ENCODE data around the gene CCT3. TPM values are rescaled to one million over a fixed set of nuclear protein-coding genes. Genes with fewer than 3 reads are reported as not detected.
A peak's percentile ranks its signal among the peaks of the same experiment; 100 is the strongest.

CCT3 gene
- total RNA-seq, 1 donor from 2014 or later, result 301 TPM

DNA sequence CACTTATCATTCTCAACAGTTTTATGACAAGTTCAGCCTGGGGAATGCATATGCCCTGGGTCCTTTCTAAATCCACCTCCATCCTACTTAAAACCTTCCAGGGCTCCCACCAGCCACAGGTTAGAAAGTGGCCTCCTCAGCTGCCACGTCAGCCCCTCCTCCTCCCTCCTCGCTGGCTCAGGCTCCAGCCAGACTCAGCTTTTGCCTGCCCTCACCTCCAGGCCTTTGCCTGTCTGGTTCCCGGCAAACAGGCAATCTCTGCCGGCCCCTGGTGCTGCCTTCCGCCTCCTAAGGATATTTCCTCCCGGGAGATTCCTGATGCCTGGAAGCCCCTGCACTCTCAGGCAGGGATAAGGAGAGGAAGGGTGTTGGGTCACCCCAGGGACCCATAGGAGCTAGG lies 40.5 kb upstream of the CCT3 start:
- H3K4me1 Mint-ChIP-seq (ENCODE audit: unreplicated experiment), result no peaks in the 10 kb centered on the region
- no peak for DNase-seq (ENCODE audit: extremely low spot score, unreplicated experiment)
- TF ChIP-seq, protein P1, sequence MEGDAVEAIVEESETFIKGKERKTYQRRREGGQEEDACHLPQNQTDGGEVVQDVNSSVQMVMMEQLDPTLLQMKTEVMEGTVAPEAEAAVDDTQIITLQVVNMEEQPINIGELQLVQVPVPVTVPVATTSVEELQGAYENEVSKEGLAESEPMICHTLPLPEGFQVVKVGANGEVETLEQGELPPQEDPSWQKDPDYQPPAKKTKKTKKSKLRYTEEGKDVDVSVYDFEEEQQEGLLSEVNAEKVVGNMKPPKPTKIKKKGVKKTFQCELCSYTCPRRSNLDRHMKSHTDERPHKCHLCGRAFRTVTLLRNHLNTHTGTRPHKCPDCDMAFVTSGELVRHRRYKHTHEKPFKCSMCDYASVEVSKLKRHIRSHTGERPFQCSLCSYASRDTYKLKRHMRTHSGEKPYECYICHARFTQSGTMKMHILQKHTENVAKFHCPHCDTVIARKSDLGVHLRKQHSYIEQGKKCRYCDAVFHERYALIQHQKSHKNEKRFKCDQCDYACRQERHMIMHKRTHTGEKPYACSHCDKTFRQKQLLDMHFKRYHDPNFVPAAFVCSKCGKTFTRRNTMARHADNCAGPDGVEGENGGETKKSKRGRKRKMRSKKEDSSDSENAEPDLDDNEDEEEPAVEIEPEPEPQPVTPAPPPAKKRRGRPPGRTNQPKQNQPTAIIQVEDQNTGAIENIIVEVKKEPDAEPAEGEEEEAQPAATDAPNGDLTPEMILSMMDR (conservative IDR thresholded peaks at IDR 0.05), result no peak

DNA sequence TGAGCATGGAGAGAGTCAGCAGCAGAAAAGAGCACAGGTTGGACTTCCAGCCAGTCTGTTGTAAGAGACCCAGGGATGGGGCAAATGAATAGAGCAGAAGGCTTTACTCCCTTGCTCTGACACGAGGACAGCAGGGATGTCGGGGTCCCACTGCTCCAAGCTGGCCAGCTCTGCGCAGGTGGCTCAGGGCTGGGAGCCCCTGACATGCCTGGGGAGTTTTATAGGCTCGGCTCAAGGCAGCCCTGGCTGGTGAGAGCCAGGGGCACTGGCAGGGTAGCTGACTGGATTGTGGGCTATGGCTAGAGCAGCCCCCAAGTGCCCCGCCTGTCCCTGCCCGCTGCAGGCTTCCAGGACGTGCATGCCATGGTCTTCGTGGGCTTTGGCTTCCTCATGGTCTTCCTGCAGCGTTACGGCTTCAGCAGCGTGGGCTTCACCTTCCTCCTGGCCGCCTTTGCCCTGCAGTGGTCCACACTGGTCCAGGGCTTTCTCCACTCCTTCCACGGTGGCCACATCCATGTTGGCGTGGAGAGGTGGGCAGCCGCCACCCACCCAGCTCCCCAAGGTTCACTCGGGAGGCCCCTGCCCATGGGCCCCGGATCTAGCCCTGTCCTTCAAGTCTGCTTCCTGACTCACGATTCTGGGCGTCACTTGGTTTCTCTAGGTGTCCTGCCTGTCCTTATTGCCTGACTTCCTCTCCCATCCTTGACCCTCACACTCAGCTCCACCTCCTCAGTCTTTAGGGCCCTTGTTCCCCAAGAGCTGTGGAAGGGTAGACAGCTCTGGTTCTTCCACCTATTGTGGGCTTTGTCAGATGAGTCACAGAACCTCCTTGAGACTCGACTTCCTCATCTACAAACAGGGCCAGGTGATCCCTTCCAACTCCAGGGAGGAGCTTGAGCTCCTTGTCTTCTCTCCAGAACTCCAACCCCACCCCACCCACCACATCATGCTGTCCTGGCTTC lies 39.1 kb upstream of the CCT3 start:
- H3K4me3 Mint-ChIP-seq, result no peak overlapping the region
- no peak for DNase-seq (ENCODE audit: extremely low spot score, unreplicated experiment)
- H3K27me3 Mint-ChIP-seq, result peaks cover 34% of the 10 kb centered on the region
- no peak overlapping the region for H3K27ac Mint-ChIP-seq
- TF ChIP-seq, protein P1 (conservative IDR thresholded peaks at IDR 0.05), result no peak
- no peaks in the 10 kb centered on the region for H3K4me1 Mint-ChIP-seq (ENCODE audit: unreplicated experiment)
- H3K36me3 Mint-ChIP-seq, result no peaks in the 10 kb centered on the region
- no peaks in the 10 kb centered on the region for H3K9me3 Mint-ChIP-seq

More for the DNA sequence above, 40.5 kb upstream of the CCT3 start:
- Mint-ChIP-seq H3K36me3 (no peaks in the 10 kb centered on the region), H3K27ac (no peak overlapping the region), H3K9me3 (no peaks in the 10 kb centered on the region), H3K27me3 (peaks cover 25% of the 10 kb centered on the region), H3K4me3 (no peak overlapping the region)

DNA sequence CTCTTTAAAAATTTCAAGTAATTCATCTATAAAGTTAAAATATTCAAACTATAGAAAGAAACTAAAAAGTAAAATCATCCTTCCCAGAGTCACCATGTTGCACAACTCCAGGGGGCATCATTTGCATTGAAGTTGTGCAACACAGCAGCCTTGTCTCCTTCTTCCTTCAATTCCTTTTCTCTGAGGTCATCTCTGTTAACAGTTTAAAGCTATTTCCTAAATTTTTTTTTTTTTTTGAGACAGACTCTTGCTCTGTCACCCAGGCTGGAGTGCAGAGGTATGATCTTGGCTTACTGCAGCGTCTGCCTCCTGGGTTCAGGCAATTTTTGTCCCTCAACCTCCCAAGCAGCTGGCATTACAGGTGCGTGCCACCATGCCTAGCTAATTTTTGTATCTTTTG lies 38.1 kb upstream of the CCT3 start:
- no peaks in the 10 kb centered on the region for H3K4me1 Mint-ChIP-seq (ENCODE audit: unreplicated experiment)
- no peak for DNase-seq (ENCODE audit: extremely low spot score, unreplicated experiment)
- no peak overlapping the region for H3K4me3 Mint-ChIP-seq
- no peaks in the 10 kb centered on the region for H3K36me3 Mint-ChIP-seq
- H3K27ac Mint-ChIP-seq, result no peak overlapping the region
- no peaks in the 10 kb centered on the region for H3K9me3 Mint-ChIP-seq
- TF ChIP-seq, protein P1 (conservative IDR thresholded peaks at IDR 0.05), result peak; percentile 20
- H3K27me3 Mint-ChIP-seq, result peaks cover 37% of the 10 kb centered on the region

DNA sequence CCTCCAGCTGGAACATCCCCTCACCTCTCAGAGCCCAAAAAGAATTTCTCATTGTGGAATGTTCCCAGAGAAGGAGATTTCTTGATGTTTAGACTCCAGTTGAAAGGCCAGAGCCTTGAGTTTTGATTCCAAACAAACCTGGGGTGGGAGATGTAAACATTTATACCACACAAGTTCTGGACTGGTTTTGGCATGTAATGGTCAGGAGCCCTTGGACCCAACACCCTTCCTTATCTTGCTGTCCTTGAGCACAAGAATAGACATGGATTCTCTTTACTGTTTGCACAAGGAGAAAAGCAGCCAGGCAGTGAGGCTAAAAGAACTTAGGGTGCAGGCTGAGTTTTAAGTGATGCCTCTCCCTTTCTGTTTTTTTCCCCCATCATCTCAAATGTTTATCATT lies 35.5 kb upstream of the CCT3 start:
- Mint-ChIP-seq H3K36me3 (no peaks in the 10 kb centered on the region), H3K4me1 (ENCODE audit: unreplicated experiment) (no peaks in the 10 kb centered on the region), H3K27me3 (peaks cover 51% of the 10 kb centered on the region), H3K27ac (no peak overlapping the region), H3K9me3 (no peaks in the 10 kb centered on the region), H3K4me3 (no peak overlapping the region)
- DNase-seq (ENCODE audit: extremely low spot score, unreplicated experiment), result no peak
- TF ChIP-seq, protein P1 (conservative IDR thresholded peaks at IDR 0.05), result no peak

DNA sequence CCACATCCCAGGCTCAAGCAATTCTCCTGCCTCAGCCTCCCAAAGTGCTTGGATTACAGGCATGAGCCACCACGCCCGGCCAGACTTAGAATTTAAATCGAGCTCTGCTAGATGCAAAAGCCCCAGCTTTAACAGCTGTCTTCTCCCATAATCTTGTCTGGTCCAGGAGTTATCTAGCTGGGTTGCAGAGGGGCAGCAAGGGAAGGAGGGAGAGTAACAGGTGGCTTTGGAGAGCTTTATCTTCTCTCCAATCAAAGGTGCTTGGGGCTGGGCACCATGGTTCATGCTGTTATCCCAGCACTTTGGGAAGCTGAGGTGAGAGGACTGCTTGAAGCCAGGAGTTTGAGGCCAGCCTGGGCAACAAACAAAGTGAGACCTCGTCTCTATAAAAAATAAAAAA lies 34.8 kb upstream of the CCT3 start:
- no peak overlapping the region for H3K27ac Mint-ChIP-seq
- TF ChIP-seq, protein P1 (conservative IDR thresholded peaks at IDR 0.05), result no peak
- peaks cover 4% of the 10 kb centered on the region for H3K4me1 Mint-ChIP-seq (ENCODE audit: unreplicated experiment)
- DNase-seq (ENCODE audit: extremely low spot score, unreplicated experiment), result no peak
- no peaks in the 10 kb centered on the region for H3K9me3 Mint-ChIP-seq
- no peak overlapping the region for H3K4me3 Mint-ChIP-seq
- H3K36me3 Mint-ChIP-seq, result no peaks in the 10 kb centered on the region
- peaks cover 57% of the 10 kb centered on the region for H3K27me3 Mint-ChIP-seq

Data from type B pancreatic cell (in vitro differentiated cells).